Esophagus squamous epithelium (tissue), 4 donors: Measurements from ENCODE around the gene EMC10.

Source experiments
- CTCF ChIP-seq, 6 experiments: fragments of 450-650 bp in 4 of 6; fragments of 200-600 bp in 2 of 6; sonication (generic) in 2 of 6; IDR thresholded peaks; one replicate each; pipeline ENCODE4 v1.5.1; 2016 to 2019; ENCODE audit warnings: antibody characterized with exemption in 6 of 6, mild to moderate bottlenecking in 4 of 6, moderate library complexity in 4 of 6
- POLR2A ChIP-seq, 4 donors: fragments of 450-650 bp; IDR thresholded peaks; one replicate each; pipeline ENCODE4 v1.6.1; 2017; ENCODE audit warnings: antibody characterized with exemption in 4 of 4, mild to moderate bottlenecking in 4 of 4, moderate library complexity in 3 of 4

GRCh38 chr19:50444059-50444458 is 32.2 kb upstream of the EMC10 start:
- no peak for TF ChIP-seq CTCF (IDR thresholded peaks at IDR 0.05)
- TF ChIP-seq POLR2A (IDR thresholded peaks at IDR 0.05) = no peak
